Progenitor cell of endocrine pancreas (in vitro differentiated cells): ENCODE results near the gene SERPINA6. TPM values are rescaled to one million over a fixed set of nuclear protein-coding genes. Genes with fewer than 3 reads are reported as not detected.

Source experiments
- total RNA-seq: library from RNA; stranded (reverse); gene quantifications from 2 replicates; pipeline ENCODE4 v1.2.1, GENCODE V29; 2021

SERPINA6 gene
- total RNA-seq, 1 donor from 2014 or later: 1.6 TPM

Other genes starting within 250 kb of the SERPINA6 start
- 139 and 141 TPM in 2 replicates for gene DDX24, start 242.1 kb downstream of the SERPINA6 start, total RNA-seq
- gene IFI27L1, start 242.0 kb downstream of the SERPINA6 start, total RNA-seq: 28.9 TPM in 2 replicates
- gene IFI27, start 212.6 kb downstream of the SERPINA6 start, total RNA-seq: 5.8 and 7.5 TPM in 2 replicates
- 27.4 and 32.2 TPM in 2 replicates for gene IFI27L2, start 193.7 kb downstream of the SERPINA6 start, total RNA-seq
- gene PPP4R4, start 149.0 kb downstream of the SERPINA6 start, total RNA-seq: 12.8 and 13.5 TPM in 2 replicates
- 2.6 and 3.2 TPM in 2 replicates for gene SERPINA10, start 30.1 kb downstream of the SERPINA6 start, total RNA-seq
- gene SERPINA2, start 43.4 kb upstream of the SERPINA6 start, total RNA-seq: not detected in 2 replicates
- gene SERPINA1, start 65.3 kb upstream of the SERPINA6 start, total RNA-seq: 411 and 431 TPM in 2 replicates
- gene SERPINA11, start 129.5 kb upstream of the SERPINA6 start, total RNA-seq: 0.47 and 0.89 TPM in 2 replicates
- gene SERPINA9, start 152.9 kb upstream of the SERPINA6 start, total RNA-seq: not detected in 2 replicates
- gene SERPINA12, start 186.1 kb upstream of the SERPINA6 start, total RNA-seq: not detected in 2 replicates
- gene SERPINA4, start 238.1 kb upstream of the SERPINA6 start, total RNA-seq: 5.9 and 7.3 TPM in 2 replicates